Measurements from ENCODE around the gene GDF11. TPM values are rescaled to one million over a fixed set of nuclear protein-coding genes. Genes with fewer than 3 reads are reported as not detected.

GDF11 gene
- total RNA-seq, 1 experiment from 2014 or later, result 7.0 TPM

DNA sequence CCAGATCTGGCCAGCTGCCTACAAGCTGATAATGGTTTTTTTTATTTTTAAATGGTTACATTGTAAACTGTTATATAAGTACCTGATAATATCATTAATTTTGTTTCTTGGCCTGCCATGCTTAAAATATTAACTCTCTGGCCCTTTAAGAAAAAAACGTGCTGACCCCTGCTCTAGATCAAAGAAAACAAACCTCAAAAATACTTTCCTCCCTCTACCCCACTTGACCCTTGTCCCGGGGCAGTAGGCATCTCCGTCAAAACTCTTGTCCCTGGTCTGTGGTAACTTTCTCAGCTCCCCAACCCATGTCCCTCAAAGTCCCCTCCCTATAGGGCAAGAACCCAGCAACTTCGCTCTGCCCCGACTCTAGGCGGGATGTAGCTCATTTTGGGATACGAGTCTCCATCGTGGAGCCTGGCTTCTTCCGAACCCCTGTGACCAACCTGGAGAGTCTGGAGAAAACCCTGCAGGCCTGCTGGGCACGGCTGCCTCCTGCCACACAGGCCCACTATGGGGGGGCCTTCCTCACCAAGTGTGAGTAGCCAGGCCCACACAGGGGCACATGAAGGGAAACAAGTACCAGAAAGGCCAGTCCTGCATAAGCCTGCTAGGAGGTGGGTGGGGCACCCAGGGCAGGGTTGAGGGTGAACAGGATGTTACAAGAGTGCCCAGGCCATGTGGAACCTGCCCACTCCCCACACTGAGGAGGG is 19.3 kb upstream of the GDF11 start:
- no peak for DNase-seq (ENCODE audit: low spot score)

DNA sequence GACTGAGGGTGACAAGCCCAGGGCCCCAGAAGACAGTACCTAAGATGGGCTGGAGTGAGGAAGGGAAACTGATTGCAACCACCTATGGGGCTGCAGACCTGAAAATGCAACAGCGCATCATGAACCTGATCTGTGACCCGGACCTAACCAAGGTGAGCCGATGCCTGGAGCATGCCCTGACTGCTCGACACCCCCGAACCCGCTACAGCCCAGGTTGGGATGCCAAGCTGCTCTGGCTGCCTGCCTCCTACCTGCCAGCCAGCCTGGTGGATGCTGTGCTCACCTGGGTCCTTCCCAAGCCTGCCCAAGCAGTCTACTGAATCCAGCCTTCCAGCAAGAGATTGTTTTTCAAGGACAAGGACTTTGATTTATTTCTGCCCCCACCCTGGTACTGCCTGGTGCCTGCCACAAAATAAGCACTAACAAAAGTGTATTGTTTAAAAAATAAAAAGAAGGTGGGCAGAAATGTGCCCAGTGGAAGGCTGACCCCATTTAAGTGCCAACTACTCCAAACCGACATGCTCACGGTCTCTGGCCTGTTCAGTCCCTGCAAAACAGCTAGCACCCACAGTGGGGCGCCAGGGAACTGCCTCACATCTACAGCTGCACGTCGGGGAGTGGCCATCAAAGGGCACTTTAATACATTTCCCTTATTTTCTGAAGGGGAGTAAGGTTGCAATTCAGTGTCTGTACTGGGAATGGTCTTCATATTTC is 18.5 kb upstream of the GDF11 start:
- no peak for DNase-seq (ENCODE audit: low spot score)

DNA sequence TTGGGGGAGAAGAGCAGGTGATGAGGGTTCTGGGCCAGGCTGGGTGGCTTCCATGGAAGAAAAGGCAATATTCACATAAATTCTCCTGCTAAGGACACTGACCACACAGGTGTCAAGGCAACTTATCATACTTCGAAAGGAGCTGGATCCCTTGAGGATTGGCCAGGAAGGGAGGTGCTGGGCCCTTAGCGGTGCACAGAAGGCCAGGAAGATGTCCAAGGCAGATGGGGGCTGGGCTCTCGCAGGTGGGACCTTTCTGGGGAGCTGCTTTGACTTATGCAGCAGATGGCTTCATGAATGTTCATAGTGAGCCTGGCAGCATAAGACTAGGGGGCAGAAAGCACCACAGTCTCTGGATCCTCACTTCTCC is 18.0 kb upstream of the GDF11 start:
- no peak for DNase-seq (ENCODE audit: low spot score)

DNA sequence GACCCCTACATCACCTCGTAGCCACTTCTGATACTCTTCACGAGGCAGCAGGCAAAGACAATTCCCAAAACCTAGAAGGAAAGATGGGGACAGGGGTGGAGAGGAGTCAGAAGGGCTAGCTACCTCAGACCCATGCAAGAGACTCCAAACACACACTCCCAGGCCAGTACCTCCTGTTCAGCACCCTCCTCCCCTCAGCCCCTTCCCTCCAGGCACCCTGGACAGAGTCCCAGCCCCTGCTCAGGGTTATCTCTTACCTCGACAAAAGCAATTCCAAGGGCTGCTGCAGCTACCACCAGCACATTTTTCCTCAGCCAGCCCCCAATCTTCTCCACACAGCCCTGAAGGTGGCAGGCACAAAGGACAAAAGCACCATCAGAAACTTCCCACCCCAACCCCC is 17.4 kb upstream of the GDF11 start:
- no peak for DNase-seq (ENCODE audit: low spot score)

DNA sequence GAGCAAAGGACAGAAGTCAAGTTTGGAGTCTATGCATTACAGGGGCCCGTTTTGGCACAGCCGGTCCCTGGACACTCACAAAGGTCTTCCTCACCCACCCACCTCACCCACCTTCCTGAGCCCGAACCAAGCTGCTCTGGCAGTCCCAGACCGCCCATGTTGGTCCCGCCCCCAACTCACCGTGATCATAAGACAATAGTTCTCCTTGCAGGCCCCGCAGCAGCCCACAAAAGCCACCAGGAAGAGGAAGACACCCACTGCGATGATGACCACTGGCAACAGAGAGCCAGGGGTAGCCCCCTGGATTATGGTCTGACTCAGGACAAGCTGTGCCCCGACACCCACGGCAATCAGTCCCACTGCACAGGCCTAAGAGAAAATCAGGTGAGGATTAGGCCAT is 16.0 kb upstream of the GDF11 start:
- DNase-seq (ENCODE audit: low spot score), result no peak

DNA sequence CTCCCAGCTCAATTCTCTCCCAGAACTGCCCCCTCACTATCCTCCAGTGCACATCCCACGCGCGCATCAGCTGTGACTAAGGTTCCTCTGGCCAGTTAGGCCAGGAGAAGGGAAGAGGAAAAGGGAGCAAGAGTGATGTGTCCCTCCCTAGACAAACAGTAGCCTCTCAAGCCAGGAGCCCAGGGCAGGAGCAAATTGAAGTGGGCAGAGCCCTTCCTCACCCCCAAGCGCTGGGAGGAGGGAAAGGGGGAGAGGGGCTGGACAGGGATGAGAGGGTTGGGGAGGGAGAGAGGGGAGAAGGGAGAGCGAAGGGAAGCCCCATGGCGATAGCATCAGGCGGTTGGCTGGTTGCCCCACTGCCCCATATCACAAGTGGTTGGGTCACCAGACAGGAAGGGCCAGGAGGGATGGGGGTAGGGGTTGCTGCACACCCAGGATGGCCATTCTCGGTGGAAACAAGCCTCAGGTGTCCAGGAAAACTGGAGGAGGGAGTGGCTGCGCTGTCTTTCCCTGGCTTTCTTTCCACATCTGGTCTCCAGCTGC is 15.2 kb upstream of the GDF11 start:
- DNase-seq (ENCODE audit: low spot score), result peak; percentile 75

DNA sequence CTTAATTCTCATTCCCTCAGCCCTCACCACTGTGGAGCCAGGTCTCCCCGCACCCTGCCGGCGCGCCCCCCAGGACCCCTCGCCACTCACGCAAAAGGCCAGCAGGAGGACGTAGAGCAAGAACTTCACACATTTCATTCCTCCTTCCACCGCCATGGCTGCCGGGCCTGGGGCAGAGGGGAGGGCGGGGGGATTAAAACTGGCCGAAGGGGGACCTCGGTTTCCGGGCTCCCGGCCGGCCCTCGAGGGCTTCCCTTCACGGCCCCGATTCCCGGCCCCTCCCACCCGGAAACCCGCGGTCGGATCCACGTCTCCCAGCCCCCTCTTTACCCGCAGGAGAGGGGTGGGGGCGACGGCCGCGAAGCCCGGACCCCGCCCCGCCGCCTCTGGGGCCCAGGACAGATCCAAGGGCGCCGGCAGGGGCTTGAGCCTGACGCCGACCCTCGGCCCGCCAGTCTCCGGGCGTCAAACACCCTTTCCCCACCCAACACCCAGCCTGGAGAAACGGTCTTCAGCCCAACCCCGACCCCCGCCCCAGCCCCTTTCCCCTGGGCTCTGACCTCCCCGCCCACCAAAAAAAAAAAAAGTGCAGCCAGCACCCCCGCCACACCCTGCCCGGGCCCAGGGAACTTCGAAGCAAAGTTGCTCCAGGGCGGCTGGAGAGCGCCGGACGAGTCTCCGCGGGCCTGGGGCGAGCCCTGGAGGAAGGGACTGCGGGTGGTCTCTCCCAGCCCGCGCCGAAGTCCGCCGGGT is 14.6 kb upstream of the GDF11 start:
- peak; percentile 48 for DNase-seq (ENCODE audit: low spot score)

DNA sequence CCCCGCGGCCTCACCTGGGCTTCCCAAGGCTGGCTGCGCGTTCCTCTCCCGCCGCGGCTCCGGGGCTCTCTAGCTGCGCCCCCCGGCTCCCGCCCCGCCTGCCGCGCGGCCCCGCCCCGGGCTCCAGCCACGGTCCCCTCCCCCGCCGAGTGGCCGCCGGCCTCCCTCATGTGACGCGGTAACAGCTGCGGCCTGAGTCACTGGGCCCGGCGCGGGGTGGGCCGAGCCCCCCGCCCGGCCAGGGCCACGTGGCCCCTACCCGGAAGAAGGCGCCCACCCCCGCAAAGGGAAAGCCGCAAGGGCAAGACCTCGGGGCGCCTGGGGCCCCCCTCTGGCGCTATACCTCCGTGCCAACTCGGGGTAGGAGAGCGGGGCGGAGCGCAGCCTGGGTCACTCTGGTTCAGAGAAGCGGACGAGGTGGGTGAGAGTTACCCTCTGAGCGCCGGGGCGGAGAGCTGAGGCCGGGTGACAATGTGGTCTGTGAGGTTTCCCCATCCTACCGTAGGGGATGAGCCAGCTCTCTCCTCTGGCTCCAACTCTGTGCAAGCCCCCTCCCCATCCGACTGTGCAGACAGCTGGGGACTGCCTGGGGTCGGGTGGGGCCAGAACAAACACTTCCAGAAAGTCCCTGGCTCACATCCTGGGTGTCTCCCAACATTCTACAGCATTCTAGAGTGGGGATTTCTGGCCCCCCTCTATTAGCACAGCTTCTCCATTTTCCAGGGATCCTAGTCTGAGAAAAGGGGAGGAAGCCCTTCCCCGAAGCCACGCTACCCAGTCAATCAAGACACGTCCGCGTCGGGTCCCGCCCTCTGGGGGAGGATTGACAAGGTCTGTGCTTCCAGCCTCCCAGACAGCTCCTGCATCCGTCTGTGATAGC is 13.7 kb upstream of the GDF11 start, which contains the start of gene CD63:
Gene CD63 (minus strand): TSS at position 71 of the 880 bp plus-strand sequence. CDS start 668 bp downstream, outside the sequence.
- DNase-seq (ENCODE audit: low spot score), result peak; percentile 93

DNA sequence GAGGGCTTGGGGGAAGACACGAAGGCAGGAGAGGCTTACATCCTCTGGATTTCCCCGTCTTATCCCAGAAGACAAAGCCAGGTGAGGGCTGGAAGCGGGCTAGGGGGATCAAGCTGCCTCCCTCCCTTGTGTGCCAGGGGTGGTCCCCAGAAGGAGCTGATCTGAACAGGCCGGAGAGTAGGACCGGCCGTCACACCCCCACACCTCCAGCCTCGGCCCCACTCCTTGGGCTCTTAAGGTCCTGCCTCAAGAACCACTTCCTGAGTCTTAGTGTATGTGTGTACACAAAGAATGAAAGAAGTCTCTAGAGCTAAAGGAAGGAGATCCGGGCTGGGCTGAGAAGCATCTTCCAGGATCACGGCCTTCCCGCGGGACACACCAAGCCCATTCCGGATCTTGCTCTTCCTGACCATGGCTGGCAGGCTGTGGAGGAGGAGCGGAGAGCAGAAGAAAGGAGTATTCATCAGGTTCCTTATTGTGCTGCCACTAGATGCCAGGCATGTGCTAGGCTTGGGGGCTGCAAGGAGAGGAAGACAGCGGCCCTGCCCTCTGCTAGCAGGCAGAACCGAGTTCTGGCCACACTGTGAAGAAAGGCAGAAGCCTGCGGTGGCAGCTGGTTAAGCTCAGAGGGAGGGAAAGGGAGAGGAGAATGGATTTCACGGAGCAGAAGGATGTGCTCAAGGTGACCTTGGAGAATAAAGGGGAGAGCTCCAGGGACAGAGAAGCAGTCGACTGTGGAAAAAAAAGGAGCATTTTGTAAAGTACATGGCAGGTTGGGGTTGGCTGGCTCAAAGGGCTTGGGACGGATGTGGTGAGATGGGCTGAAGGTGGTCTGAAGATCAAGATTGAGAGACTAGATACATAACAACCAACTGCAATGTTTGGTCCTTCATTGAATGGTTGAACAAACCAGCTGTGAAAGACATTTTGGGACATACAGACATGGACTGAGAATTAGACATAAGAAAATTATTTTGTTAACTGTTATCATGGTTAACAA is 12.8 kb upstream of the GDF11 start:
- DNase-seq (ENCODE audit: low spot score), result peak; percentile 56

DNA sequence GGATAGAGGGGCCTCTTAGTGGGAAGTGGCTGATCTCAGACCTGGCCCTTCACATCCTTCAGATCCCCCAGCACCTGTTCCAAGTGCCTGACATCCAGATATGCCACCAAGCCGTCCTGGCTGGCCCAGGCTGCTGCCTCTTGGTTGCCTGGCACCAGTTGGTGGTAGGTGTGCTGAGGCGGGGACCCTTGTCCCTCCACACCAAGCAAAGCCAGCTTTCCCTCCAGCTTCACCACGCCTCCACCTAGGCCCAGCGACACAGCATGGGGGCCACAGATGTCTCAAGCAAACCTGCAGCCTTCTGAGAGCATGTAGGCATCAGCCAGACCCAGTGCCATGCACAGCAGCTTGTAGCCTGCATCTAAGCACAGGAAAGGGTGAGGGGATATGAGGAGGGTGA is 10.6 kb upstream of the GDF11 start:
- DNase-seq (ENCODE audit: low spot score), result no peak

DNA sequence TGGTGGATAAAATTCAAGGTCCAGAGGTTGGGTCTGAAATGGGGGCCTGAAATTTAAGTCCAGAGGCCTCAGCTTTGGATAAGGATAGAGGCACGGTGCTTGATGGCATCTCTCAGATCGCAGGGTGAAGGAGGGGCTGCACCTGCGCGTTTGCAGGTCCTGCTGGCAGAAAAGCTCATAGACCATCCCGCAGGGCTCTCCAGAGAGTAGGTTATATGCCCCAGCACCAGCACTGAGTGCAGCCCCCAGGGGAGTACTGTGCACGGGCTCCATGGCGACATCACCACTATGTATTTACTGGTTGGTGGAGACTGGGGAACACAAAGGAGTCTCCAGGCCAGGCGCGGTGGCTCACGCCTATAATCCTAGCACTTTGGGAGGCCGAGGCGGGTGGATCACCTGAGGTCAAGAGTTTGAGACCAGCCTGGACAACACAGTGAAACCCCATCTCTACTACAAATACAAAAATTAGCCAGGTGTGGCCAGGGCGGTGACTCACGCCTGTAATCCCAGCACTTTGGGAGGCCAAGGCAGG is 9.8 kb upstream of the GDF11 start:
- no peak for DNase-seq (ENCODE audit: low spot score)

DNA sequence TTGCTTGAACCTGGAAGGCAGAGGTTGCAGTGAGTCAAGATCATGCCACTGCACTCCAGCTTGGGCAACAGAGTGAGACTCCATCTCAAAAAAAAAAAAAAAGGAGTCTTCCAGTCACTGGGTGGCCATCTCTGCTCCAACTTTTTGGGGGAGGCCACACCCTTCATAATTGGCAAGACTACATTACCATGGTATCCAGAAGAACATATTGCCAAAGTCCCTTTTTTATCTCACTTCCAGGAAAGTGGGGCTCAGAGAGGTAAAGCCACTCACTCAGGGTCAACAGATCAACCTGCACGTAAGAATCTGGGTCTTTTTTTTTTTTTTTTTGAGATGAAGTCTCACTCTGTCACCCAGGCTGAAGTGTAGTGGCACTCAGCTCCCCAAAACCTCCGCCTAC is 9.1 kb upstream of the GDF11 start:
- no peak for DNase-seq (ENCODE audit: low spot score)

DNA sequence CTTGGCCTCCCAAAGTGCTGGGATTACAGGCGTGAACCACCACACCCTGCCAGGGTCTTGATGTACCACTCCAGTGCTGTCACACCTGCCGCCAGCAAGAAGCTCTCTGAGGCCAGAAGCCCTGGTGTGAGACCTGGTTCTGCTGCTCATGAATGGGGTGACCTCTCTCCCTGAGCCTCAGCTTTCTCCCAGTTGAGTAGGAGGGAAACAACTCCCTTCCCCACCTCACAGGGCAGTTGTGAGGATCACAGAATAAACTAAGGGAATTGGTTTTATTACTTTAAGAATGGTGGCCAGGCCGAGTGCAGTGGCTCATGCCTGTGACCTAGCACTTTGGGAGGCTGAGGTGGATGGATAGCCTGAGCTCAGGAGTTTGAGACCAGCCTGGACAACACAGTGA is 8.3 kb upstream of the GDF11 start:
- no peak for DNase-seq (ENCODE audit: low spot score)

DNA sequence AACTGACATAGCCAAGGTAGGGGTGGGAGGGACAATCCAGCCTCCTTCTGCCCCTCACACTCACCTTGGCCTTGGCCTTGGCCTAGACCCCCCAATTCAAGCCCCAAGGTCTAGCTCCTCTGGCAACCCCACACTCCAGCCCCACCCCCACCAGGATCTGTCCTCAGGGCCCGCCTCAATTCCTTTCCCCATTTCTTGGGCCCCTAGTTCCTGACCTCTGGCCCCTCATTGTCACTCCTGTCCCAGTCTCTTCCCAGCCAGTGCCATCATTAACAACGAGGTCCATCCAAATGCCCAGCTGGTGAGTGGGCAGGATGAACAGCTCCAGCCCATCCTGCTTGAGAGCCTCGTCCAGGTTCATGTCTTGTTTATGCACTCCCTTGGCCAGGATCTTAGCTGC is 6.8 kb upstream of the GDF11 start:
- DNase-seq (ENCODE audit: low spot score), result no peak

DNA sequence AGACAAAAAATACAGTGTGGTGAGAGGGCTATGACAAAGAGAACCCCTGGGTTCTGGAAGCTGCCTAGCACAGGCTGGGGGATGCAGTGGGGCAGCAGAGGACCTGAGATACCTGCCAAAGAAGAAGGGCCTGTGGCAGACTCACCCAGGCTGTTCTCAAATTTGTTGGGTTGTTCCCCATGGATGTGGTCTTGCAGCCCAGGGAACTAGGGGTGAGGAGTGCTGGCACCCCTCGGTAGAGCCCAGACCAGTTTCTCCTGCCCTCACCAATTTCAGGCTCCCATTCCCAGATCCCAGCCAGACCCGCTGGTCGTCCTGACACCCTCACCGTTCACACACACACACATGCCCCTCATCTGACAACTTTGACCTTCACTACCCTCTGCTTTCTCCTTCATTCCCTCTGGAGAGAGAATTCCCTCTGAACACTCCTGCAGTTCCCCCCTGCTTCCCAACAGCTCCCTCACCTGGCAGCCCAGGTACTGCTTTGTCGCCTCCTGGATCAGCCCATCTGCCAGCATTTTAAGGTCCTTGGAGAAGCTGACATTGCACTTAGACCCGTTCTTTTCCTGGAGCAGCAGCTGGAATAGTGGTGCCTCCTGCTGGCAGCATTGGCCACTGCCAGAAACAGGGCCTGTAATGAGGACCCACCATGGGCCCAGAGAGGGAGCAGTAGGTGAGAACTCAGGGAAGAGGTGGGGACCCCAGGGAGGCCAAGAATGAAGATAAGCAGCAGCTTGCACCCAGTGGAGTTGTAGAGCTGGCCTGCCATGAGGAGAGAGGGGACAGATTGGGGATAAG is 5.9 kb upstream of the GDF11 start:
- DNase-seq (ENCODE audit: low spot score), result peak; percentile 52

DNA sequence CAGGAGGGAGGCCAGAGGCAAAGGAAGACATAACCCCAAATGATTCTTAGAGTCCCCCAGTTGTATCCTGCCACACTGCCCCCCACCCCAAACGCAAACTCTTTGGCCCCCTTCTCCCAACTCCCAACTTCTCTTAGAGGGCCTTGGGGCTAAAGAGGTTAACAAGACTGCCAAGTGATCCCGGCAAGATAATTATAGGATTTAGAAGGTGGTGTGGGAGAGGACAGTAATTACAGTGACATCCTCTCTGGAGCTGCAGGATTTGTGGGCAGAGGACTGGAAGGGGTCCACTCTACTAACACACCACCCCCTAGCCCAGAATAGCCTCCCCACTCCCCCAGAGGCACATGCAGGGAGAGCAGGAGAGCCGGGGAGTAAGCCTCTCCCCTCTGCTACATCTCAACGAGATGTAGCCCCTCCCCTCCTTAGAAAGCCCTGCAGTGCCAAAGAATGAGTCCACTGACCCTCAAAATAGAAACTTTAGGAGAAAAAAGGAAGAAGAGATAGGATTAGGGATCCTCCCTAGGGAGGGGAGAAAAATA is 5.3 kb upstream of the GDF11 start:
- no peak for DNase-seq (ENCODE audit: low spot score)

DNA sequence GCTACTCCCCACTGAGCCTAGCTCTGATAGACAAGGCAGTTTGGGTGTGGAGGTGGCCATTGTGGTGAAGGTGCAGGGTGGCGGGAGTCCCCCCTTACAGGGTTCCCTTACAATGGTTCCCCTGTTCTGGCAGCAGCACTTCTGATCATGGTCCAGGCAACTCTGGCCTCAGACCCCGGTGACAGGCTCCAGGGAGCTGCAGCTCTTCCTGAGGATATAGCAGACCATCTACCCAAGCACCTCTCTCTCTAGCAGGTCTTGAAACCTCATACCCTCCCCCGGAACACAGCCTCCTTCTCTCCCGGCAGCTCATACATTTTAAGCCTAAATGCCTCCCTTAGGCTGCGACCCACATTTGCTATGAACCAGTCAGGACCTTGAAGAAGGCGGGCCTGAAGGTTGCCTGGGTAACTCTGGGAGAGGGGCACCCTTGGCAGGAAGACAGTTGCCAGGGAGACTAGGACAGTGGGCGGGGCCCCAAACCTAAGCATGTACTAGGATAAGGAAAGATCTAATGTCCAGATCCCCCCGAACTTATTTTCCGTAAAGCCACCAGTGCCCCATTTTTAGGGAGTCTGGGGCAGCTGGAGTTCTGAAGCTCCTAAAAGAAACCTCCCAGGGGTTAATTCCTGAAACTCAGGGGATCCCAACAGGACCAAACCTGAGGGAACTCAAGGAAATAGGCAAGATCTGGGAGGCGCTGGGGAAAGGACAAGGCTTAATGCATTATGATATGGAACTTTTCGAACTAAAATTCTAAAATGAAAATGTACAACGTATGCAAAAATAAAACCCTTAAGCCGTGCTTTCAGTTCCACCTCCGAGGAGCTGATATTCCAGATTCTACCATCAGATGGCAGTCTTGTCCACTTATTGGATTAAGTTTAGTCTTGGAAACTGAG is 4.5 kb upstream of the GDF11 start:
- peak; percentile 71 for DNase-seq (ENCODE audit: low spot score)

DNA sequence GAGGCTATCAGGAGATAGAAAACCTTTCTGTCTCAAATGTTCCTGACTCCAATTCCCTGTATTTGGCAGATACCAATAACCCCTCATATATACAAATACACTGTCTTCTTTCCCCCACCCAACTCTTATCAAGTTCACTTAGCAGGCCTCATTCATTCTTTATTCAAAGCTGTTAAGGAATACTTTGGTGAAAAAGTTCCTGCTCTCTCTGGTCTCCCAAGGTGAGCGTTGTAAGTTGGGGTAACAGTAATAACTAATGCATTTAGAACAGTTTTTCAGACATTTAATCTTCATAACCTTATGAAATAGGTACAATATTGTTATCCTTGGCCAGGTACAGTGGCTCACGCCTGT is 3.9 kb upstream of the GDF11 start:
- DNase-seq (ENCODE audit: low spot score), result no peak
